H1 (cell line): ENCODE results near the gene NUCB1. TPM values are rescaled to one million over a fixed set of nuclear protein-coding genes. Genes with fewer than 3 reads are reported as not detected.
A peak's percentile ranks its signal among the peaks of the same experiment; 100 is the strongest.

Experiments used
- CTCF ChIA-PET: fragments of 300-600 bp; sonication (Branson Sonifier 250); formaldehyde crosslinking; loops from one replicate; lab custom pipeline; 2021; ENCODE audit not compliant: partially characterized antibody; lab: Charles Lee
- POLR2A ChIA-PET: fragments of 300-600 bp; sonication (Branson Sonifier 250); formaldehyde crosslinking; loops from one replicate; lab custom pipeline; 2021; ENCODE audit warnings: inconsistent platforms; ENCODE audit not compliant: partially characterized antibody; lab: Charles Lee
- DNase-seq, 2 experiments: peaks; one replicate each; pipeline versions ENCODE4 v3.0.0 to v3.0.0-alpha.2; 2010 to 2022; ENCODE audit warnings: low spot score in 2 of 2, low read depth in 1 of 2, mixed read lengths in 1 of 2
- FAIRE-seq: peaks from 2 replicates; lab custom pipeline; 2011; peaks lifted over from hg19 to GRCh38; lab: Jason Lieb, UNC
- H2AFZ ChIP-seq: 2 replicates; pipeline ENCODE4 v1.8.1; 2012; ENCODE audit warnings: low read length, inconsistent platforms
- H2AK5ac ChIP-seq: 2 replicates; pipeline ENCODE4 v1.6.1; 2013; ENCODE audit warnings: low read depth, low read length
- H2BK120ac ChIP-seq: replicated peaks from 2 replicates; pipeline ENCODE3; 2013; ENCODE audit warnings: low read depth, low read length, inconsistent platforms
- H2BK12ac ChIP-seq: 2 replicates; pipeline ENCODE4 v1.6.1; 2013; ENCODE audit warnings: low read depth, low read length
- H2BK15ac ChIP-seq: 2 replicates; pipeline ENCODE4 v1.6.1; 2013; ENCODE audit warnings: low read length
- H2BK20ac ChIP-seq: 2 replicates; pipeline ENCODE4 v1.6.1; 2013; ENCODE audit warnings: low read length
- H2BK5ac ChIP-seq: 2 replicates; pipeline ENCODE4 v1.6.1; 2013; ENCODE audit warnings: low read depth, low read length
- H3K14ac ChIP-seq: 2 replicates; pipeline ENCODE4 v1.6.1; 2013; ENCODE audit warnings: inconsistent platforms; ENCODE audit not compliant: insufficient read length
- H3K18ac ChIP-seq: 2 replicates; pipeline ENCODE4 v1.6.1; 2013; ENCODE audit warnings: low read length; ENCODE audit errors: extremely low read depth
- H3K23ac ChIP-seq: 2 replicates; pipeline ENCODE4 v1.6.1; 2013; ENCODE audit warnings: inconsistent platforms; ENCODE audit not compliant: insufficient read length
- H3K23me2 ChIP-seq: 2 replicates; pipeline ENCODE4 v1.6.1; 2013; ENCODE audit warnings: low read depth, low read length
- H3K27ac ChIP-seq: 2 replicates; pipeline ENCODE4 v1.6.1; 2011; ENCODE audit warnings: low read depth, low read length, inconsistent platforms
- H3K27me3 ChIP-seq, 4 experiments: replicated peaks in 1 of 4; 1 replicate in 1 of 4; 2 replicates in 3 of 4; pipeline versions ENCODE4 v1.6.1 to v1.8.1; 2011 to 2013; ENCODE audit warnings: low read length in 3 of 4, mild to moderate bottlenecking in 3 of 4, inconsistent platforms in 2 of 4, mixed read lengths in 2 of 4, moderate library complexity in 1 of 4; ENCODE audit not compliant: control insufficient read depth in 3 of 4, insufficient read depth in 3 of 4; ENCODE audit errors: extremely low read depth in 1 of 4
- H3K36me3 ChIP-seq, 4 experiments: 2 replicates each; pipeline versions ENCODE4 v1.6.1 to v1.8.1; 2011 to 2013; ENCODE audit warnings: mild to moderate bottlenecking in 4 of 4, low read length in 3 of 4, moderate library complexity in 2 of 4, control low read depth in 1 of 4, inconsistent platforms in 1 of 4; ENCODE audit not compliant: insufficient read depth in 4 of 4, control insufficient read depth in 2 of 4
- H3K4ac ChIP-seq: replicated peaks from 2 replicates; pipeline ENCODE3; 2013; ENCODE audit warnings: low read length, low read depth, mixed read lengths, inconsistent platforms; ENCODE audit not compliant: insufficient read length
- H3K4me1 ChIP-seq, 4 experiments: replicated peaks in 1 of 4; 1 replicate in 1 of 4; 2 replicates in 3 of 4; pipeline versions ENCODE4 v1.6.1 to v1.8.1; 2011 to 2013; ENCODE audit warnings: low read length in 3 of 4, inconsistent platforms in 2 of 4, mixed read lengths in 1 of 4; ENCODE audit not compliant: insufficient read depth in 4 of 4, control insufficient read depth in 3 of 4
- H3K4me2 ChIP-seq, 2 experiments: 2 replicates each; pipeline versions ENCODE4 v1.6.1 to v1.8.1; 2011 to 2013; ENCODE audit warnings: low read depth in 2 of 2, low read length in 2 of 2, control low read depth in 1 of 2, inconsistent platforms in 1 of 2, mild to moderate bottlenecking in 1 of 2; ENCODE audit not compliant: insufficient read depth in 1 of 2
- H3K4me3 ChIP-seq, 4 experiments: fragments of 200-600, 300-600 bp in 1 of 4; sonication (generic), shearing (Covaris generic), sonication (Bioruptor Twin) in 1 of 4; 2 replicates each; pipeline versions ENCODE4 v1.5.1 to v1.8.1; 2011 to 2016; ENCODE audit warnings: low read length in 4 of 4, low read depth in 3 of 4, control low read depth in 2 of 4, inconsistent platforms in 2 of 4, mild to moderate bottlenecking in 2 of 4, mixed read lengths in 1 of 4, moderate library complexity in 1 of 4; ENCODE audit not compliant: insufficient read depth in 2 of 4; ENCODE audit errors: extremely low read depth in 1 of 4
- H3K56ac ChIP-seq: replicated peaks from 2 replicates; pipeline ENCODE3; 2013; ENCODE audit warnings: low read depth, mild to moderate bottlenecking, mixed read lengths, low read length, inconsistent platforms; ENCODE audit not compliant: insufficient read length
- H3K79me1 ChIP-seq: 2 replicates; pipeline ENCODE4 v1.6.1; 2013; ENCODE audit warnings: low read depth, low read length, control low read depth
- H3K79me2 ChIP-seq, 2 experiments: 2 replicates each; pipeline versions ENCODE4 v1.6.1 to v1.8.1; 2012 to 2013; ENCODE audit warnings: low read length in 2 of 2, mild to moderate bottlenecking in 2 of 2, inconsistent platforms in 1 of 2; ENCODE audit not compliant: insufficient read depth in 2 of 2, control insufficient read depth in 1 of 2
- H3K9ac ChIP-seq, 4 experiments: replicated peaks in 1 of 4; 1 replicate in 1 of 4; 2 replicates in 3 of 4; pipeline versions ENCODE4 v1.6.1 to v1.8.1; 2011 to 2013; ENCODE audit warnings: low read depth in 3 of 4, low read length in 3 of 4, control low read depth in 2 of 4, mild to moderate bottlenecking in 2 of 4, moderate library complexity in 2 of 4, inconsistent platforms in 1 of 4; ENCODE audit errors: extremely low read depth in 1 of 4
- H3K9me3 ChIP-seq, 2 experiments: 2 replicates each; pipeline versions ENCODE4 v1.6.1 to v1.8.1; 2012 to 2013; ENCODE audit warnings: mild to moderate bottlenecking in 2 of 2, moderate library complexity in 2 of 2, control low read depth in 1 of 2, inconsistent platforms in 1 of 2, low read depth in 1 of 2, low read length in 1 of 2, mixed read lengths in 1 of 2; ENCODE audit not compliant: insufficient read depth in 2 of 2
- H4K20me1 ChIP-seq, 2 experiments: replicated peaks in 1 of 2; 2 replicates each; pipeline versions ENCODE3 to v1.8.1; 2011 to 2013; ENCODE audit warnings: inconsistent platforms in 2 of 2, low read length in 2 of 2, mild to moderate bottlenecking in 1 of 2; ENCODE audit not compliant: insufficient read depth in 2 of 2, control insufficient read depth in 1 of 2
- H4K5ac ChIP-seq: 2 replicates; pipeline ENCODE4 v1.6.1; 2013; ENCODE audit warnings: low read length, low read depth, mixed read lengths, inconsistent platforms; ENCODE audit not compliant: insufficient read length
- H4K8ac ChIP-seq: 2 replicates; pipeline ENCODE4 v1.8.0; 2013; ENCODE audit warnings: mild to moderate bottlenecking, moderate library complexity, low read length, inconsistent platforms; ENCODE audit not compliant: insufficient read depth; ENCODE audit errors: extremely low read depth
- H4K91ac ChIP-seq: replicated peaks from 2 replicates; pipeline ENCODE3; 2013; ENCODE audit warnings: low read length, mixed read lengths, inconsistent platforms; ENCODE audit not compliant: insufficient read length
- ATF3 ChIP-seq: IDR thresholded peaks from 2 replicates; pipeline ENCODE4 v1.6.1; 2011; ENCODE audit warnings: low read depth, mild to moderate bottlenecking, low read length; ENCODE audit not compliant: insufficient read depth
- BACH1 ChIP-seq: IDR thresholded peaks from 2 replicates; pipeline ENCODE4 v1.6.1; 2012; ENCODE audit warnings: low read length, improper control_type of control experiment
- CBX8 ChIP-seq: fragments of 300-800, 300-1000 bp; sonication (generic); IDR thresholded peaks from 2 replicates; pipeline ENCODE4 v1.7.1; 2016; ENCODE audit warnings: low read depth, low read length, borderline replicate concordance
- CREB1 ChIP-seq: IDR thresholded peaks from 2 replicates; pipeline ENCODE4 v1.6.1; 2012; ENCODE audit warnings: inconsistent platforms
- EP300 ChIP-seq, 2 experiments: IDR thresholded peaks; 1 replicate in 1 of 2; 2 replicates in 1 of 2; pipeline ENCODE4 v1.6.1; 2011 to 2012; ENCODE audit warnings: low read depth in 2 of 2, low read length in 2 of 2, mild to moderate bottlenecking in 2 of 2, borderline replicate concordance in 1 of 2, inconsistent platforms in 1 of 2, moderate library complexity in 1 of 2
- GTF2F1 ChIP-seq: IDR thresholded peaks from 2 replicates; pipeline ENCODE4 v1.6.1; 2012; ENCODE audit warnings: low read depth, low read length, improper control_type of control experiment, borderline replicate concordance
- KDM1A ChIP-seq: fragments of 200-600, 300-600 bp; sonication (generic); IDR thresholded peaks from 2 replicates; pipeline ENCODE4 v1.7.1; 2016; ENCODE audit warnings: mild to moderate bottlenecking, low read length, borderline replicate concordance
- MAFK ChIP-seq: IDR thresholded peaks from 2 replicates; pipeline ENCODE4 v1.6.1; 2012; ENCODE audit warnings: low read depth, mild to moderate bottlenecking, improper control_type of control experiment, low read length
- NANOG ChIP-seq: IDR thresholded peaks from 2 replicates; pipeline ENCODE4 v1.6.1; 2011; ENCODE audit warnings: low read length, low read depth, mild to moderate bottlenecking, inconsistent platforms; ENCODE audit not compliant: insufficient read depth, poor library complexity, severe bottlenecking
- RXRA ChIP-seq: IDR thresholded peaks from 2 replicates; pipeline ENCODE4 v1.6.1; 2011; ENCODE audit warnings: low read depth, mild to moderate bottlenecking, low read length, moderate library complexity; ENCODE audit not compliant: insufficient read depth
- SP2 ChIP-seq: IDR thresholded peaks from 2 replicates; pipeline ENCODE4 v1.6.1; 2012; ENCODE audit warnings: mild to moderate bottlenecking, low read length, inconsistent platforms
- SP4 ChIP-seq: IDR thresholded peaks from 2 replicates; pipeline ENCODE4 v1.6.1; 2012; ENCODE audit warnings: low read length, inconsistent platforms
- TAF1 ChIP-seq: IDR thresholded peaks from 2 replicates; pipeline ENCODE4 v1.6.1; 2011; ENCODE audit warnings: mild to moderate bottlenecking, low read depth, low read length
- ZNF274 ChIP-seq: IDR thresholded peaks from 2 replicates; pipeline ENCODE4 v1.7.0; 2012; ENCODE audit warnings: low read length, borderline replicate concordance; ENCODE audit errors: extremely low read depth
- WGBS, 2 experiments: shearing (Covaris generic) in 1 of 2; methylation state at CpG; one replicate each; pipeline versions ENCODE4 v1.1.6 to v1.1.7; 2013 to 2015; ENCODE audit warnings: low lambda C conversion rate in 2 of 2, mixed read lengths in 2 of 2, inconsistent platforms in 1 of 2, low coverage in 1 of 2, missing lambda C conversion rate in 1 of 2; ENCODE audit not compliant: insufficient replicate concordance in 2 of 2, insufficient coverage in 1 of 2, insufficient read length in 1 of 2; ENCODE audit errors: extremely low coverage in 1 of 2, missing lambda C conversion rate in 1 of 2; 5-methylcytosine and 5-hydroxymethylcytosine counted together
- polyA plus RNA-seq, 7 experiments: library from polyadenylated mRNA; depleted of rRNA in 3 of 7; stranded (reverse) in 5 of 7; unstranded in 2 of 7; fragments of >200 nt in 5 of 7; fragments of 200-250 nt in 2 of 7; gene quantifications; 1 replicate in 5 of 7; 2 replicates in 1 of 7; 4 replicates in 1 of 7; pipeline versions ENCODE4 v1.2.1 to v1.2.3, GENCODE V29; 2011 to 2013; ENCODE audit warnings: missing spikeins in 2 of 7, mixed read lengths in 2 of 7
- total RNA-seq: library from RNA; stranded (reverse); fragmentation: NEBNext Ultra II Directional; extraction: Animal tissue kit (Norgen Biotek cat#: 25700); gene quantifications from 2 replicates; pipeline ENCODE4 v1.2.1, GENCODE V29; 2021

The NUCB1 gene
- total and polyA plus RNA-seq, 2 of the 8 experiments (the other 6 are each of a cell fraction or from before 2014, with no cell fraction given), result 111 to 121 TPM

- POLR2A ChIA-PET, result interaction anchor here (0.6 to 2.3 kb wide), 5 partner anchors 18 to 266 kb away, joined by 3 to 16 read pairs (median 5); partner anchors contain the start of genes NUCB1 and PPP1R15A
- H3K23me2 ChIP-seq, result no peaks in the 10 kb centered on the region; the same call in 1 of the 2 replicates
- no peak overlapping the region for H3K4me2 ChIP-seq
- H3K27ac ChIP-seq, result no peak overlapping the region
- no peak overlapping the region for H3K9ac ChIP-seq
- no peak for DNase-seq
- H3K56ac ChIP-seq, result no peak overlapping the region
- FAIRE-seq, result no peak
- peak overlapping the region; percentile 31; the same call in 1 of the 2 replicates for H4K8ac ChIP-seq
- H2BK120ac ChIP-seq, result no peak overlapping the region
- peaks cover 0 to 9% of the 10 kb centered on the region in 2 experiments for H4K20me1 ChIP-seq
- no peaks in the 10 kb centered on the region for H3K79me2 ChIP-seq
- no peaks in the 10 kb centered on the region for H3K4me1 ChIP-seq
- peaks cover 7 to 53% (median 24%) of the 10 kb centered on the region in 4 experiments for H3K36me3 ChIP-seq
- CTCF ChIA-PET, result interaction anchor here (1.0 to 2.0 kb wide), 6 partner anchors 13 to 76 kb away, joined by 3 to 7 read pairs (median 3); partner anchors contain the start of genes DHDH, NUCB1 and RUVBL2
- whole genome bisulfite sequencing, 2 experiments, result 93% methylated on average over 6 of the region's 6 CpGs; no CpG with 5 or more reads in 1 of the 2 experiments
- H2BK20ac ChIP-seq, result no peak overlapping the region
- H3K23ac ChIP-seq, result no peak overlapping the region
- H3K27me3 ChIP-seq, result no peaks in the 10 kb centered on the region
- no peak overlapping the region for H3K4ac ChIP-seq
- no peaks in the 10 kb centered on the region for H3K79me1 ChIP-seq
- no peak overlapping the region for H2BK12ac ChIP-seq
- no peak overlapping the region for H3K18ac ChIP-seq
- H4K91ac ChIP-seq, result no peak overlapping the region
- H3K4me3 ChIP-seq, result no peak overlapping the region
- H3K14ac ChIP-seq, result no peak overlapping the region
- no peak overlapping the region for H4K5ac ChIP-seq
- H2AK5ac ChIP-seq, result no peak overlapping the region
- H3K9me3 ChIP-seq, result no peaks in the 10 kb centered on the region
- H2BK5ac ChIP-seq, result no peak overlapping the region
- no peak overlapping the region for H2BK15ac ChIP-seq
- no peak overlapping the region for H2AFZ ChIP-seq
- TF ChIP-seq SP2 (no peak), GTF2F1 (no peak), CBX8 (no peak), BACH1 (no peak), KDM1A (no peak), ZNF274 (no peak), EP300 (IDR thresholded peaks at IDR 0.05; ENCODE audit: borderline replicate concordance in 1 of 2, low read depth in 2 of 2, low read length in 2 of 2) (no peak), SP4 (no peak), RXRA (no peak), TAF1 (no peak), MAFK (no peak), NANOG (no peak), ATF3 (no peak), CREB1 (no peak)
These were observed 18.0 kb downstream of the NUCB1 start for GRCh38 chr19:48918071-48918470.
